Measurements from ENCODE around the gene SYNM.
"Not testable (repeated sequence)": the region's sequence is repeated elsewhere in the genome, so short reads cannot be mapped to it uniquely, and the experiment has no call there.

The SYNM gene

GRCh38 chr15:99109555-99110021 is 4.7 kb downstream of the SYNM start:
- H3K4me3 ChIP-seq (replicated peaks; ENCODE audit: low read depth, low read length) = no peak overlapping the region
- TF ChIP-seq CTCF (IDR thresholded peaks at IDR 0.05; ENCODE audit: low read depth, low read length, missing control alignments) = no peak

GRCh38 chr15:99110093-99110492 is 5.2 kb downstream of the SYNM start:
- TF ChIP-seq CTCF (IDR thresholded peaks at IDR 0.05; ENCODE audit: low read depth, low read length, missing control alignments) = no peak
- no peak overlapping the region for H3K4me3 ChIP-seq (replicated peaks; ENCODE audit: low read depth, low read length)
- no peak for DNase-seq (ENCODE audit: extremely low read depth, low read depth)

More at GRCh38 chr15:99109555-99110021, 4.7 kb downstream of the SYNM start:
- DNase-seq (ENCODE audit: extremely low read depth, low read depth) = no peak

- TF ChIP-seq CTCF (IDR thresholded peaks at IDR 0.05; ENCODE audit: low read depth, low read length, missing control alignments) = no peak
- no peak overlapping the region for H3K4me3 ChIP-seq (replicated peaks; ENCODE audit: low read depth, low read length)
- DNase-seq (ENCODE audit: extremely low read depth, low read depth) = no peak
Observed at GRCh38 chr15:99110581-99111320, 5.9 kb downstream of the SYNM start.

GRCh38 chr15:99111641-99112040 is 6.8 kb downstream of the SYNM start:
- DNase-seq (ENCODE audit: extremely low read depth, low read depth); H3K4me3 ChIP-seq (replicated peaks; ENCODE audit: low read depth, low read length): not testable (repeated sequence)

- H3K4me3 ChIP-seq (replicated peaks; ENCODE audit: low read depth, low read length) = no peak overlapping the region
- DNase-seq (ENCODE audit: extremely low read depth, low read depth) = no peak
- TF ChIP-seq CTCF (IDR thresholded peaks at IDR 0.05; ENCODE audit: low read depth, low read length, missing control alignments) = no peak
Observed at GRCh38 chr15:99113547-99114271, 8.8 kb downstream of the SYNM start.

- no peak for DNase-seq (ENCODE audit: extremely low read depth, low read depth)
- H3K4me3 ChIP-seq (replicated peaks; ENCODE audit: low read depth, low read length) = no peak overlapping the region
- TF ChIP-seq CTCF (IDR thresholded peaks at IDR 0.05; ENCODE audit: low read depth, low read length, missing control alignments) = no peak
Observed at GRCh38 chr15:99114511-99115299, 9.8 kb downstream of the SYNM start.

Measured in HFF-Myc (cell line).